AG04449 (cell line): ENCODE results near the gene SCRT2.

Source experiments
- CTCF ChIA-PET: fragments of 350-600 bp; formaldehyde crosslinking; extraction: SDS; loops from one replicate; lab custom pipeline; 2021; ENCODE audit warnings: antibody characterized with exemption; lab: Yijun Ruan, JAX
- POLR2A ChIA-PET: fragments of 400-600, 350-600 bp; formaldehyde crosslinking; extraction: SDS; loops from one replicate; lab custom pipeline; 2020; ENCODE audit warnings: antibody characterized with exemption, inconsistent platforms; lab: Yijun Ruan, JAX
- DNase-seq: peaks from one replicate; pipeline ENCODE4 v3.0.0-alpha.2; 2010; ENCODE audit warnings: low read depth, low spot score
- H3K4me3 ChIP-seq: 2 replicates; pipeline ENCODE4 v1.5.1; 2011; ENCODE audit warnings: low read depth, mild to moderate bottlenecking, control low read depth, low read length
- CTCF ChIP-seq: IDR thresholded peaks from one replicate; pipeline ENCODE4 v1.5.1; 2011; ENCODE audit warnings: mild to moderate bottlenecking, moderate library complexity, low read length, control low read depth, inconsistent platforms; ENCODE audit not compliant: insufficient read depth; ENCODE audit errors: missing control alignments

The SCRT2 gene

GRCh38 chr20:719068-719467 is 43.5 kb upstream of the SCRT2 start:
- no peak for DNase-seq
- POLR2A ChIA-PET, result no interaction called here
- CTCF ChIA-PET, result interaction anchor here (0.7 kb wide), 1 partner anchor 10 kb away, joined by 3 read pairs; no protein-coding TSS in a partner anchor
- no peak overlapping the region for H3K4me3 ChIP-seq
- TF ChIP-seq CTCF, result no peak

- no peak for TF ChIP-seq CTCF
- CTCF ChIA-PET, result no interaction called here
- H3K4me3 ChIP-seq, result no peak overlapping the region
- no peak for DNase-seq
- POLR2A ChIA-PET, result no interaction called here
Measured at GRCh38 chr20:717832-718231, 42.2 kb upstream of the SCRT2 start.

GRCh38 chr20:717271-717670 is 41.7 kb upstream of the SCRT2 start:
- TF ChIP-seq CTCF, result no peak
- H3K4me3 ChIP-seq, result no peak overlapping the region
- POLR2A ChIA-PET, result no interaction called here
- DNase-seq, result no peak
- CTCF ChIA-PET, result no interaction called here

- CTCF ChIA-PET, result interaction anchor here (0.9 kb wide), 1 partner anchor 24 kb away, joined by 4 read pairs; no protein-coding TSS in a partner anchor
- no peak overlapping the region for H3K4me3 ChIP-seq
- no peak for DNase-seq
Measured at GRCh38 chr20:714453-714852, 38.9 kb upstream of the SCRT2 start.

GRCh38 chr20:711576-711975 is 36.0 kb upstream of the SCRT2 start:
- CTCF ChIA-PET, result interaction anchor here (1.4 to 1.7 kb wide), 2 partner anchors 28 to 44 kb away, joined by 3 to 4 read pairs; no protein-coding TSS in a partner anchor
- DNase-seq, result no peak
- TF ChIP-seq CTCF, result no peak
- no peak overlapping the region for H3K4me3 ChIP-seq
- POLR2A ChIA-PET, result no interaction called here

More at GRCh38 chr20:714453-714852, 38.9 kb upstream of the SCRT2 start:
- TF ChIP-seq CTCF, result no peak
- POLR2A ChIA-PET, result no interaction called here

GRCh38 chr20:710780-711450 is 35.3 kb upstream of the SCRT2 start:
- POLR2A ChIA-PET, result no interaction called here
- DNase-seq, result no peak
- TF ChIP-seq CTCF, result no peak
- CTCF ChIA-PET, result interaction anchor here (1.4 to 1.7 kb wide), 2 partner anchors 28 to 44 kb away, joined by 3 to 4 read pairs; no protein-coding TSS in a partner anchor
- H3K4me3 ChIP-seq, result no peak overlapping the region
